PC-3 (cell line): Measurements from ENCODE around the gene KRT3.

ENCODE experiments used
- EZH2 ChIP-seq: fragments of 300-600 bp; sonication (generic); IDR thresholded peaks from one replicate; pipeline ENCODE4 v1.6.1; 2017; ENCODE audit warnings: antibody characterized with exemption, mild to moderate bottlenecking, low read length; ENCODE audit not compliant: unreplicated experiment
- EZH2phosphoT487 ChIP-seq: fragments of 300-600 bp; sonication (generic); IDR thresholded peaks from 2 replicates; pipeline ENCODE4 v1.6.1; 2018; ENCODE audit warnings: mild to moderate bottlenecking, antibody characterized with exemption, low read length, borderline replicate concordance
- TF ChIP-seq, protein P1 (sequence below): fragments of 300-600 bp; sonication (generic); conservative IDR thresholded peaks from 2 replicates; pipeline ENCODE4 v1.5.1; 2017; ENCODE audit warnings: antibody characterized with exemption, low read depth, mild to moderate bottlenecking, low read length

DNA sequence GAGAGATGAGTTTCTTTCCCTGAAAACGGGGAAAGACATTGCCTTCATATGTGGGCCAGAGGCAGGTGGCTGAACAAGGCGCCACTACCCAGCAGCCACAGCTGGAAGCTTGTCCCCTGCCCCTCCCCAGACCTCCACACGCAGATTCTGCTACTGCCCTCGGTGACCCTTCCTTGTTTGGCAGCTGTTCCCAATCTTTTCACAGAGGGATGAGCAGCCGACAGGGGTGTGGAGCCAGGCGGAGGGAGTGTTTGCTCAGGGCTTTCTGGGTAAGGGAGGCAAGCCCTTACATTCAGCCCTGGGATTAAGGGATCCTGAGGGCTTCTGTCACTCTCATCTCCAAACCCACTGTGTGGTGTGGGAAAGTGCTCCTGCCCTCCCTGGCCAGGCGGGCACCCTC is 22.5 kb upstream of the KRT3 start:
- TF ChIP-seq EZH2 (no peak), EZH2phosphoT487 (no peak)
- TF ChIP-seq, protein P1, sequence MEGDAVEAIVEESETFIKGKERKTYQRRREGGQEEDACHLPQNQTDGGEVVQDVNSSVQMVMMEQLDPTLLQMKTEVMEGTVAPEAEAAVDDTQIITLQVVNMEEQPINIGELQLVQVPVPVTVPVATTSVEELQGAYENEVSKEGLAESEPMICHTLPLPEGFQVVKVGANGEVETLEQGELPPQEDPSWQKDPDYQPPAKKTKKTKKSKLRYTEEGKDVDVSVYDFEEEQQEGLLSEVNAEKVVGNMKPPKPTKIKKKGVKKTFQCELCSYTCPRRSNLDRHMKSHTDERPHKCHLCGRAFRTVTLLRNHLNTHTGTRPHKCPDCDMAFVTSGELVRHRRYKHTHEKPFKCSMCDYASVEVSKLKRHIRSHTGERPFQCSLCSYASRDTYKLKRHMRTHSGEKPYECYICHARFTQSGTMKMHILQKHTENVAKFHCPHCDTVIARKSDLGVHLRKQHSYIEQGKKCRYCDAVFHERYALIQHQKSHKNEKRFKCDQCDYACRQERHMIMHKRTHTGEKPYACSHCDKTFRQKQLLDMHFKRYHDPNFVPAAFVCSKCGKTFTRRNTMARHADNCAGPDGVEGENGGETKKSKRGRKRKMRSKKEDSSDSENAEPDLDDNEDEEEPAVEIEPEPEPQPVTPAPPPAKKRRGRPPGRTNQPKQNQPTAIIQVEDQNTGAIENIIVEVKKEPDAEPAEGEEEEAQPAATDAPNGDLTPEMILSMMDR, result no peak
